ENCODE measurements around the gene HSDL2. TPM values are rescaled to one million over a fixed set of nuclear protein-coding genes. Genes with fewer than 3 reads are reported as not detected.

Gene HSDL2
- total RNA-seq, 1 experiment from 2014 or later, result 32.2 TPM

- no peak for DNase-seq (ENCODE audit: low read depth, low spot score)
- CTCF ChIA-PET, result no interaction called here
- H3K36me3 ChIP-seq (ENCODE audit: control insufficient read depth, insufficient read depth, low read length), result no peaks in the 10 kb centered on the region; the same call in 1 of the 2 replicates
- in situ Hi-C loops (cut with HindIII; ENCODE audit: low pct_unique_long_range_greater_than_20kb, low sequenced_read_pairs) (no loop called here), intact Hi-C loops (cut with micrococcal nuclease; ENCODE audit: unreplicated experiment) (no loop called here)
- no peak overlapping the region for H3K27ac ChIP-seq (ENCODE audit: low read length)
- TF ChIP-seq SIN3A (IDR thresholded peaks at IDR 0.05; ENCODE audit: borderline replicate concordance, insufficient read depth, low read depth, low read length) (no peak), POLR2AphosphoS5 (IDR thresholded peaks at IDR 0.05; ENCODE audit: low read depth, low read length) (no peak), CTCF (IDR thresholded peaks at IDR 0.05) (no peak), REST (IDR thresholded peaks at IDR 0.05; ENCODE audit: insufficient read depth in 1 of 2, low read depth in 2 of 2, low read length in 1 of 2) (no peak), TCF7L2 (IDR thresholded peaks at IDR 0.05; ENCODE audit: low read depth, low read length) (no peak)
- POLR2A ChIA-PET, result no interaction called here
- H3K4me3 ChIP-seq (ENCODE audit: low read depth in 2 of 2, low read length in 2 of 2), result no peak overlapping the region
- ATAC-seq, result no peak
- no peaks in the 10 kb centered on the region for H3K9me3 ChIP-seq (ENCODE audit: control insufficient read depth, insufficient read depth, low read depth, low read length)
- H3K4me1 ChIP-seq (ENCODE audit: control insufficient read depth, insufficient read depth, low read length), result no peaks in the 10 kb centered on the region
- no TSS peak for BruUV-seq (replicated peaks)
- H3K27me3 ChIP-seq (ENCODE audit: control insufficient read depth, insufficient read depth, low read length), result no peaks in the 10 kb centered on the region
These were observed 42.4 kb upstream of the HSDL2 start for GRCh38 chr9:112337547-112337946.

DNA sequence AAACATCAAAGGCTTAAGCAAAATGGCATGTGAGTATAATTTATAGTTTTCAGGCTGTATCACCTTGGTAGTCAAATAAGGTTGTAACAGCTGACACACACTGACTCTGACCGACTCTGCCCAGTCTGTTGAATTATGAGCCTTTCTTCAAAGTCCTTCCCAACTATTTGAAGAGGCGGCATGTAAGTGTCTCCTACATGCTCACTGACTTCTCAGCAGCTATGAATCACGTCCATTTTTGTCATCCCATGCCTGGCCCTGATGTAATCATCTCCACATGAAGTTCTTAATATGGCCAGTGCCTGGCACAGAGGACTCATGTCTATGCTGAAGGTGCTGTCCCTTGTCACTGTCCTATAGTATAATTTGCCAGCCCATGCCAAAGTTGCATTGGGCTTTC, 41.3 kb upstream of the HSDL2 start:
- TF ChIP-seq POLR2AphosphoS5 (IDR thresholded peaks at IDR 0.05; ENCODE audit: low read depth, low read length), result no peak
- no peak for TF ChIP-seq SIN3A (IDR thresholded peaks at IDR 0.05; ENCODE audit: borderline replicate concordance, insufficient read depth, low read depth, low read length)
- TF ChIP-seq TCF7L2 (IDR thresholded peaks at IDR 0.05; ENCODE audit: low read depth, low read length), result peak; percentile 47
- Histone ChIP-seq H3K27me3 (ENCODE audit: control insufficient read depth, insufficient read depth, low read length) (no peaks in the 10 kb centered on the region), H3K4me1 (ENCODE audit: control insufficient read depth, insufficient read depth, low read length) (no peaks in the 10 kb centered on the region), H3K9me3 (ENCODE audit: control insufficient read depth, insufficient read depth, low read depth, low read length) (no peaks in the 10 kb centered on the region), H3K36me3 (ENCODE audit: control insufficient read depth, insufficient read depth, low read length) (no peaks in the 10 kb centered on the region), H3K27ac (ENCODE audit: low read length) (no peak overlapping the region), H3K4me3 (ENCODE audit: low read depth in 2 of 2, low read length in 2 of 2) (no peak overlapping the region)
- ATAC-seq (no peak), DNase-seq (ENCODE audit: low read depth, low spot score) (no peak)
- BruUV-seq (replicated peaks), result no TSS peak
- in situ Hi-C loops (cut with HindIII; ENCODE audit: low pct_unique_long_range_greater_than_20kb, low sequenced_read_pairs), result no loop called here
- POLR2A ChIA-PET, result no interaction called here
- intact Hi-C loops (cut with micrococcal nuclease; ENCODE audit: unreplicated experiment), result no loop called here
- CTCF ChIA-PET, result no interaction called here

GRCh38 chr9:112339886-112340285, 40.0 kb upstream of the HSDL2 start:
- DNase-seq (ENCODE audit: low read depth, low spot score), result no peak
- Histone ChIP-seq H3K27ac (ENCODE audit: low read length) (no peak overlapping the region), H3K4me1 (ENCODE audit: control insufficient read depth, insufficient read depth, low read length) (no peaks in the 10 kb centered on the region), H3K27me3 (ENCODE audit: control insufficient read depth, insufficient read depth, low read length) (no peaks in the 10 kb centered on the region), H3K36me3 (ENCODE audit: control insufficient read depth, insufficient read depth, low read length) (no peaks in the 10 kb centered on the region), H3K9me3 (ENCODE audit: control insufficient read depth, insufficient read depth, low read depth, low read length) (no peaks in the 10 kb centered on the region), H3K4me3 (ENCODE audit: low read depth in 2 of 2, low read length in 2 of 2) (no peak overlapping the region)
- intact Hi-C loops (cut with micrococcal nuclease; ENCODE audit: unreplicated experiment) (no loop called here), in situ Hi-C loops (cut with HindIII; ENCODE audit: low pct_unique_long_range_greater_than_20kb, low sequenced_read_pairs) (no loop called here)
- no peak for TF ChIP-seq TCF7L2 (IDR thresholded peaks at IDR 0.05; ENCODE audit: low read depth, low read length)
- no peak for TF ChIP-seq SIN3A (IDR thresholded peaks at IDR 0.05; ENCODE audit: borderline replicate concordance, insufficient read depth, low read depth, low read length)
- no peak for TF ChIP-seq POLR2AphosphoS5 (IDR thresholded peaks at IDR 0.05; ENCODE audit: low read depth, low read length)
- TF ChIP-seq CTCF (IDR thresholded peaks at IDR 0.05), result no peak
- no peak for TF ChIP-seq REST (IDR thresholded peaks at IDR 0.05; ENCODE audit: insufficient read depth in 1 of 2, low read depth in 2 of 2, low read length in 1 of 2)
- no peak for ATAC-seq
- BruUV-seq (replicated peaks), result no TSS peak
- ChIA-PET POLR2A (no interaction called here), CTCF (no interaction called here)
